H9 (cell line): ENCODE measurements around the gene MYO1D. TPM values are rescaled to one million over a fixed set of nuclear protein-coding genes. Genes with fewer than 3 reads are reported as not detected.
A peak's percentile ranks its signal among the peaks of the same experiment; 100 is the strongest.
"Not testable (repeated sequence)": the region's sequence is repeated elsewhere in the genome, so short reads cannot be mapped to it uniquely, and the experiment has no call there.

Source experiments
- DNase-seq: peaks from one replicate; pipeline ENCODE4 v3.0.0-alpha.2; 2017
- H2AFZ ChIP-seq: one replicate; pipeline ENCODE4 v1.6.1; 2013; ENCODE audit warnings: mild to moderate bottlenecking, low read length, control low read depth, moderate library complexity
- H2AK5ac ChIP-seq: 2 replicates; pipeline ENCODE4 v1.6.1; 2013; ENCODE audit warnings: low read length, control low read depth, mixed read lengths; ENCODE audit not compliant: insufficient read length
- H2BK120ac ChIP-seq: one replicate; pipeline ENCODE4 v1.6.1; 2013; ENCODE audit warnings: low read depth, mild to moderate bottlenecking, low read length, control low read depth, inconsistent platforms; ENCODE audit not compliant: poor library complexity, severe bottlenecking
- H2BK12ac ChIP-seq: 2 replicates; pipeline ENCODE4 v1.6.1; 2013; ENCODE audit warnings: low read length, control low read depth, mixed read lengths, low read depth; ENCODE audit not compliant: insufficient read length
- H2BK15ac ChIP-seq: 2 replicates; pipeline ENCODE4 v1.6.1; 2013; ENCODE audit warnings: low read depth, low read length, control low read depth
- H2BK20ac ChIP-seq: one replicate; pipeline ENCODE4 v1.6.1; 2013; ENCODE audit warnings: low read depth, mild to moderate bottlenecking, low read length, control low read depth, inconsistent platforms; ENCODE audit not compliant: poor library complexity, severe bottlenecking
- H2BK5ac ChIP-seq: 2 replicates; pipeline ENCODE4 v1.6.1; 2013; ENCODE audit warnings: low read length, control low read depth, mixed read lengths; ENCODE audit not compliant: insufficient read length
- H3K14ac ChIP-seq: 2 replicates; pipeline ENCODE4 v1.6.1; 2013; ENCODE audit warnings: low read length, control low read depth; ENCODE audit not compliant: insufficient read depth
- H3K18ac ChIP-seq: 2 replicates; pipeline ENCODE4 v1.6.1; 2013; ENCODE audit warnings: low read depth, mild to moderate bottlenecking, mixed read lengths, low read length, control low read depth; ENCODE audit not compliant: insufficient read length
- H3K23ac ChIP-seq: 2 replicates; pipeline ENCODE4 v1.6.1; 2013; ENCODE audit warnings: low read length, control low read depth, mixed read lengths, low read depth; ENCODE audit not compliant: insufficient read length
- H3K23me2 ChIP-seq: 2 replicates; pipeline ENCODE4 v1.6.1; 2013; ENCODE audit warnings: low read depth, mild to moderate bottlenecking, mixed read lengths, low read length, control low read depth; ENCODE audit not compliant: insufficient read length, poor library complexity, severe bottlenecking
- H3K27ac ChIP-seq: 2 replicates; pipeline ENCODE4 v1.5.1; 2013; ENCODE audit warnings: low read length, control low read depth, mixed read lengths, low read depth; ENCODE audit not compliant: insufficient read length
- H3K27me3 ChIP-seq: 2 replicates; pipeline ENCODE4 v1.6.1; 2013; ENCODE audit warnings: low read length, control low read depth, inconsistent platforms; ENCODE audit not compliant: insufficient read depth
- H3K4ac ChIP-seq: 2 replicates; pipeline ENCODE4 v1.6.1; 2013; ENCODE audit warnings: low read depth, mild to moderate bottlenecking, control low read depth, inconsistent platforms, low read length, moderate library complexity
- H3K4me1 ChIP-seq: 2 replicates; pipeline ENCODE4 v1.6.1; 2013; ENCODE audit warnings: low read length, control low read depth, inconsistent platforms; ENCODE audit not compliant: insufficient read depth
- H3K4me2 ChIP-seq: 2 replicates; pipeline ENCODE4 v1.6.1; 2013; ENCODE audit warnings: low read length, control low read depth, mixed read lengths; ENCODE audit not compliant: insufficient read length, insufficient read depth
- H3K56ac ChIP-seq: 2 replicates; pipeline ENCODE4 v1.6.1; 2013; ENCODE audit warnings: low read depth, mild to moderate bottlenecking, mixed read lengths, low read length, control low read depth; ENCODE audit not compliant: insufficient read length
- H3K79me1 ChIP-seq: 2 replicates; pipeline ENCODE4 v1.6.1; 2013; ENCODE audit warnings: low read depth, mild to moderate bottlenecking, moderate library complexity, low read length, control low read depth, inconsistent platforms; ENCODE audit not compliant: insufficient read depth, poor library complexity, severe bottlenecking
- H3K79me2 ChIP-seq: 2 replicates; pipeline ENCODE4 v1.6.1; 2013; ENCODE audit warnings: low read length, control low read depth, inconsistent platforms; ENCODE audit not compliant: insufficient read depth
- H3K9ac ChIP-seq: 2 replicates; pipeline ENCODE4 v1.6.1; 2013; ENCODE audit warnings: low read length, control low read depth, mixed read lengths; ENCODE audit not compliant: insufficient read length; ENCODE audit errors: extremely low read depth
- H3K9me3 ChIP-seq: one replicate; pipeline ENCODE4 v1.6.1; 2013; ENCODE audit warnings: low read depth, low read length, inconsistent platforms; ENCODE audit not compliant: control insufficient read depth
- H3T11ph ChIP-seq: one replicate; pipeline ENCODE4 v1.6.1; 2013; ENCODE audit warnings: mild to moderate bottlenecking, low read length, control low read depth, inconsistent platforms
- H4K20me1 ChIP-seq: one replicate; pipeline ENCODE4 v1.6.1; 2013; ENCODE audit not compliant: control insufficient read depth, insufficient read length, insufficient read depth
- H4K5ac ChIP-seq: 2 replicates; pipeline ENCODE4 v1.6.1; 2013; ENCODE audit warnings: low read depth, mild to moderate bottlenecking, mixed read lengths, low read length, control low read depth; ENCODE audit not compliant: insufficient read length
- H4K8ac ChIP-seq: replicated peaks from 2 replicates; pipeline ENCODE4 v1.6.1; 2013; ENCODE audit warnings: low read length, control low read depth, mixed read lengths, low read depth; ENCODE audit not compliant: insufficient read length
- H4K91ac ChIP-seq: 2 replicates; pipeline ENCODE4 v1.6.1; 2013; ENCODE audit warnings: low read depth, mild to moderate bottlenecking, moderate library complexity, mixed read lengths, low read length, control low read depth; ENCODE audit not compliant: insufficient read length
- H3K27ac Mint-ChIP-seq, 3 experiments: 2 replicates in 2 of 3; 3 replicates in 1 of 3; pipeline ENCODE4 v1.8.0; 2020 to 2021; ENCODE audit warnings: mixed read lengths in 3 of 3, mild to moderate bottlenecking in 1 of 3, moderate library complexity in 1 of 3
- H3K27me3 Mint-ChIP-seq: 2 replicates; pipeline ENCODE4 v1.8.0; 2021; ENCODE audit warnings: low read depth, mild to moderate bottlenecking, moderate library complexity, mixed read lengths
- H3K36me3 Mint-ChIP-seq, 3 experiments: 2 replicates in 2 of 3; 3 replicates in 1 of 3; pipeline ENCODE4 v1.8.0; 2020 to 2021; ENCODE audit warnings: low read depth in 3 of 3, mixed read lengths in 3 of 3; ENCODE audit not compliant: insufficient read depth in 1 of 3
- H3K4me1 Mint-ChIP-seq, 2 experiments: 2 replicates each; pipeline ENCODE4 v1.8.0; 2020; ENCODE audit warnings: mixed read lengths in 2 of 2
- H3K4me3 Mint-ChIP-seq, 2 experiments: 2 replicates in 1 of 2; 3 replicates in 1 of 2; pipeline ENCODE4 v1.8.0; 2020 to 2021; ENCODE audit warnings: mild to moderate bottlenecking in 2 of 2, mixed read lengths in 2 of 2, moderate library complexity in 1 of 2
- H3K9me3 Mint-ChIP-seq, 2 experiments: 2 replicates in 1 of 2; 3 replicates in 1 of 2; pipeline ENCODE4 v1.8.0; 2020; ENCODE audit warnings: mild to moderate bottlenecking in 2 of 2, mixed read lengths in 2 of 2, moderate library complexity in 1 of 2
- WGBS: extraction: QIAGEN DNeasy Blood & Tissue Kit; methylation state at CpG from one replicate; pipeline ENCODE4 v1.1.7; 2013; ENCODE audit warnings: missing lambda C conversion rate, low lambda C conversion rate, mixed read lengths; ENCODE audit not compliant: insufficient read length; ENCODE audit errors: extremely low coverage; 5-methylcytosine and 5-hydroxymethylcytosine counted together
- total RNA-seq: library from RNA; stranded (reverse); gene quantifications from 2 replicates; pipeline ENCODE4 v1.2.1, GENCODE V29; 2021

MYO1D gene
- total RNA-seq, 1 experiment from 2014 or later: 19.0 TPM

- H3K4me2 ChIP-seq, H3T11ph ChIP-seq, H4K5ac ChIP-seq, H3K23me2 ChIP-seq, H3K9ac ChIP-seq, H4K91ac ChIP-seq, H2BK15ac ChIP-seq, H3K4ac ChIP-seq, H4K8ac ChIP-seq, H3K9me3 Mint-ChIP-seq, H3K18ac ChIP-seq, H2AFZ ChIP-seq, H3K27ac ChIP-seq, H3K9me3 ChIP-seq, H3K36me3 Mint-ChIP-seq, H3K56ac ChIP-seq, H2BK12ac ChIP-seq, H3K14ac ChIP-seq, H3K79me1 ChIP-seq, H3K23ac ChIP-seq, H2BK5ac ChIP-seq, H4K20me1 ChIP-seq, H3K4me1 Mint-ChIP-seq, H2BK120ac ChIP-seq, H3K27me3 Mint-ChIP-seq, H3K27me3 ChIP-seq, H2AK5ac ChIP-seq, H3K79me2 ChIP-seq, H2BK20ac ChIP-seq, H3K4me1 ChIP-seq, DNase-seq: not testable (repeated sequence)
- peak overlapping the region; percentile 22 to 50; a peak in 2 of 5 replicates for H3K4me3 Mint-ChIP-seq
- no CpG with 5 or more reads among the region's 16 CpGs for WGBS
- H3K27ac Mint-ChIP-seq: peak overlapping the region in 1 of 3 experiments; percentile 61; a peak in 2 of 7 replicates
Observed at GRCh38 chr17:32886951-32887350, 10.0 kb upstream of the MYO1D start.
